Upper lobe of left lung (tissue), 4 donors: ENCODE data around the gene DGCR2.
"Not testable (repeated sequence)": the region's sequence is repeated elsewhere in the genome, so short reads cannot be mapped to it uniquely, and the experiment has no call there.

Experiments used
- POLR2A ChIP-seq, 4 donors: fragments of 450-650 bp; IDR thresholded peaks; one replicate each; pipeline ENCODE4 v1.5.1; 2016 to 2017; ENCODE audit warnings: antibody characterized with exemption in 4 of 4, mild to moderate bottlenecking in 2 of 4
- POLR2AphosphoS5 ChIP-seq, 2 donors: sonication (generic); formaldehyde crosslinking; IDR thresholded peaks; one replicate each; pipeline ENCODE4 v1.5.1; 2017; ENCODE audit warnings: antibody characterized with exemption in 2 of 2
- TF ChIP-seq, protein P1 (sequence below), 6 experiments: fragments of 450-650 bp in 4 of 6; fragments of 200-600 bp in 2 of 6; sonication (generic) in 2 of 6; IDR thresholded peaks; one replicate each; pipeline ENCODE4 v1.5.1; 2016 to 2019; ENCODE audit warnings: antibody characterized with exemption in 6 of 6

DNA sequence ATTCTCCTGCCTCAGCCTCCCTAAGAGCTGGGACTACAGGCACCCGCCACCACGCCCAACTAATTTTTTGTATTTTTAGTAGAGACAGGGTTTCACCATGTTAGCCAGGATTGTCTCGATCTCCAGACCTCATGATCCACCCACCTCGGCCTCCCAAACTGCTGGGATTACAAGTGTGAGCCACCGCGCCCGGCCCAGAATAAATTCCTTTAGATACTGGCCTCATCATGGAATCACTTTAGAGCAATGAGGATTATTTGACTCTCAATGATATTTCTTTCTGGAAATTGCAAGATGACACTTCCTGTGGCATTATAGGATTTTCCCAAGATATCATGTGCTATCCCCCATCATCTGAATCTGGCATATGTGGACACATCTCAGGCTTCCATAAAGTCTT is 108.8 kb downstream of the DGCR2 start:
- TF ChIP-seq POLR2A, POLR2AphosphoS5 (IDR thresholded peaks at IDR 0.05): not testable (repeated sequence)
- TF ChIP-seq, protein P1, sequence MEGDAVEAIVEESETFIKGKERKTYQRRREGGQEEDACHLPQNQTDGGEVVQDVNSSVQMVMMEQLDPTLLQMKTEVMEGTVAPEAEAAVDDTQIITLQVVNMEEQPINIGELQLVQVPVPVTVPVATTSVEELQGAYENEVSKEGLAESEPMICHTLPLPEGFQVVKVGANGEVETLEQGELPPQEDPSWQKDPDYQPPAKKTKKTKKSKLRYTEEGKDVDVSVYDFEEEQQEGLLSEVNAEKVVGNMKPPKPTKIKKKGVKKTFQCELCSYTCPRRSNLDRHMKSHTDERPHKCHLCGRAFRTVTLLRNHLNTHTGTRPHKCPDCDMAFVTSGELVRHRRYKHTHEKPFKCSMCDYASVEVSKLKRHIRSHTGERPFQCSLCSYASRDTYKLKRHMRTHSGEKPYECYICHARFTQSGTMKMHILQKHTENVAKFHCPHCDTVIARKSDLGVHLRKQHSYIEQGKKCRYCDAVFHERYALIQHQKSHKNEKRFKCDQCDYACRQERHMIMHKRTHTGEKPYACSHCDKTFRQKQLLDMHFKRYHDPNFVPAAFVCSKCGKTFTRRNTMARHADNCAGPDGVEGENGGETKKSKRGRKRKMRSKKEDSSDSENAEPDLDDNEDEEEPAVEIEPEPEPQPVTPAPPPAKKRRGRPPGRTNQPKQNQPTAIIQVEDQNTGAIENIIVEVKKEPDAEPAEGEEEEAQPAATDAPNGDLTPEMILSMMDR (IDR thresholded peaks at IDR 0.05): not testable (repeated sequence)
